ENCODE results near the gene GRK2.

The GRK2 gene

GRCh38 chr11:67239783-67240575 lies 26.3 kb upstream of the GRK2 start:
- peak overlapping the region; percentile 65 to 79 for H3K4me3 ChIP-seq (ENCODE audit: low read length in 2 of 2)
- H3K4ac ChIP-seq (ENCODE audit: low read length): no peak overlapping the region
- no peak overlapping the region for H2BK15ac ChIP-seq (ENCODE audit: low read length)
- WGBS, 2 donors (ENCODE audit: extremely low coverage in 2 of 2, insufficient read length in 2 of 2, insufficient replicate concordance in 1 of 2): no CpG with 5 or more reads among the region's 31 CpGs
- no peak overlapping the region for H4K91ac ChIP-seq (ENCODE audit: low read depth, low read length, poor library complexity)
- H3K23ac ChIP-seq (ENCODE audit: low read depth, low read length, poor library complexity): peak overlapping the region; percentile 92
- peak overlapping the region; percentile 73 for H2AFZ ChIP-seq (ENCODE audit: low read length)
- no peak overlapping the region for H4K8ac ChIP-seq (ENCODE audit: low read depth, low read length)
- H3K4me1 ChIP-seq (ENCODE audit: control insufficient read depth in 2 of 2, insufficient read depth in 1 of 2, low read depth in 1 of 2, low read length in 2 of 2): peaks cover 13 to 18% of the 10 kb centered on the region in 2 donors
- no peaks in the 10 kb centered on the region for H3K9me3 ChIP-seq (replicated peaks in 1 of 2; ENCODE audit: control insufficient read depth in 2 of 2, insufficient read depth in 1 of 2, low read depth in 1 of 2, low read length in 2 of 2)
- no peak overlapping the region for H2BK120ac ChIP-seq (ENCODE audit: low read depth, low read length)
- no peak overlapping the region for H2BK12ac ChIP-seq (ENCODE audit: low read length)
- peak overlapping the region; percentile 63 for H2AK5ac ChIP-seq (ENCODE audit: low read depth, low read length)
- DNase-seq (ENCODE audit: low spot score): peak; percentile 96
- peak overlapping the region; percentile 89 for H3K18ac ChIP-seq (ENCODE audit: low read length)
- no peak overlapping the region for H3K14ac ChIP-seq (ENCODE audit: low read length)
- H3K9ac ChIP-seq (ENCODE audit: low read depth, low read length, poor library complexity): peak overlapping the region; percentile 75
- H2BK5ac ChIP-seq (ENCODE audit: low read length): no peak overlapping the region
- H3K27me3 ChIP-seq (ENCODE audit: control insufficient read depth in 3 of 3, insufficient read depth in 3 of 3, low read depth in 1 of 3, low read length in 3 of 3): no peaks in the 10 kb centered on the region
- H3K79me1 ChIP-seq (ENCODE audit: low read depth, low read length): no peaks in the 10 kb centered on the region
- peaks cover 9 to 33% of the 10 kb centered on the region in 2 donors for H3K36me3 ChIP-seq (replicated peaks in 1 of 2; ENCODE audit: control insufficient read depth in 2 of 2, insufficient read depth in 2 of 2, low read length in 2 of 2)
- peak overlapping the region; percentile 87 for H3K27ac ChIP-seq (replicated peaks; ENCODE audit: low read length)
- H3K4me2 ChIP-seq (ENCODE audit: insufficient read depth, low read length, poor library complexity, severe bottlenecking): peak overlapping the region; percentile 66

- Histone ChIP-seq H2BK15ac (ENCODE audit: low read length) (no peak overlapping the region), H3K4me3 (ENCODE audit: low read length in 2 of 2) (peak overlapping the region; percentile 65 to 79), H3K4me2 (ENCODE audit: insufficient read depth, low read length, poor library complexity, severe bottlenecking) (peak overlapping the region; percentile 66), H2BK5ac (ENCODE audit: low read length) (no peak overlapping the region), H4K91ac (ENCODE audit: low read depth, low read length, poor library complexity) (no peak overlapping the region), H3K4ac (ENCODE audit: low read length) (no peak overlapping the region), H2BK120ac (ENCODE audit: low read depth, low read length) (no peak overlapping the region), H3K9me3 (replicated peaks in 1 of 2; ENCODE audit: control insufficient read depth in 2 of 2, insufficient read depth in 1 of 2, low read depth in 1 of 2, low read length in 2 of 2) (no peaks in the 10 kb centered on the region), H4K8ac (ENCODE audit: low read depth, low read length) (no peak overlapping the region), H3K18ac (ENCODE audit: low read length) (peak overlapping the region; percentile 89), H3K14ac (ENCODE audit: low read length) (no peak overlapping the region), H3K9ac (ENCODE audit: low read depth, low read length, poor library complexity) (peak overlapping the region; percentile 75), H2AK5ac (ENCODE audit: low read depth, low read length) (no peak overlapping the region), H2AFZ (ENCODE audit: low read length) (peak overlapping the region; percentile 63), H3K27ac (replicated peaks; ENCODE audit: low read length) (peak overlapping the region; percentile 87), H2BK12ac (ENCODE audit: low read length) (no peak overlapping the region), H3K27me3 (ENCODE audit: control insufficient read depth in 3 of 3, insufficient read depth in 3 of 3, low read depth in 1 of 3, low read length in 3 of 3) (no peaks in the 10 kb centered on the region), H3K4me1 (ENCODE audit: control insufficient read depth in 2 of 2, insufficient read depth in 1 of 2, low read depth in 1 of 2, low read length in 2 of 2) (peaks cover 13 to 18% of the 10 kb centered on the region in 2 donors), H3K79me1 (ENCODE audit: low read depth, low read length) (no peaks in the 10 kb centered on the region), H3K23ac (ENCODE audit: low read depth, low read length, poor library complexity) (no peak overlapping the region), H3K36me3 (replicated peaks in 1 of 2; ENCODE audit: control insufficient read depth in 2 of 2, insufficient read depth in 2 of 2, low read length in 2 of 2) (peaks cover 15 to 39% of the 10 kb centered on the region in 2 donors)
- DNase-seq (ENCODE audit: low spot score): no peak
- WGBS, 2 donors (ENCODE audit: extremely low coverage in 2 of 2, insufficient read length in 2 of 2, insufficient replicate concordance in 1 of 2): no CpG with 5 or more reads among the region's 16 CpGs
Observed at GRCh38 chr11:67240576-67241389, 25.5 kb upstream of the GRK2 start.

GRCh38 chr11:67242548-67242947 lies 23.7 kb upstream of the GRK2 start:
- Histone ChIP-seq H3K9me3 (replicated peaks in 1 of 2; ENCODE audit: control insufficient read depth in 2 of 2, insufficient read depth in 1 of 2, low read depth in 1 of 2, low read length in 2 of 2) (no peaks in the 10 kb centered on the region), H3K27me3 (ENCODE audit: control insufficient read depth in 3 of 3, insufficient read depth in 3 of 3, low read depth in 1 of 3, low read length in 3 of 3) (no peaks in the 10 kb centered on the region), H3K4me1 (ENCODE audit: control insufficient read depth in 2 of 2, insufficient read depth in 1 of 2, low read depth in 1 of 2, low read length in 2 of 2) (peaks cover 13 to 18% of the 10 kb centered on the region in 2 donors), H3K4me2 (ENCODE audit: insufficient read depth, low read length, poor library complexity, severe bottlenecking) (no peak overlapping the region), H3K79me1 (ENCODE audit: low read depth, low read length) (no peaks in the 10 kb centered on the region), H2BK15ac (ENCODE audit: low read length) (no peak overlapping the region), H3K14ac (ENCODE audit: low read length) (no peak overlapping the region), H3K4ac (ENCODE audit: low read length) (no peak overlapping the region), H3K18ac (ENCODE audit: low read length) (no peak overlapping the region), H3K23ac (ENCODE audit: low read depth, low read length, poor library complexity) (no peak overlapping the region), H2BK5ac (ENCODE audit: low read length) (no peak overlapping the region), H3K9ac (ENCODE audit: low read depth, low read length, poor library complexity) (no peak overlapping the region), H4K91ac (ENCODE audit: low read depth, low read length, poor library complexity) (no peak overlapping the region), H2AFZ (ENCODE audit: low read length) (no peak overlapping the region), H3K27ac (replicated peaks; ENCODE audit: low read length) (no peak overlapping the region), H3K4me3 (ENCODE audit: low read length in 2 of 2) (no peak overlapping the region), H2BK12ac (ENCODE audit: low read length) (no peak overlapping the region), H3K36me3 (replicated peaks in 1 of 2; ENCODE audit: control insufficient read depth in 2 of 2, insufficient read depth in 2 of 2, low read length in 2 of 2) (peaks cover 27 to 55% of the 10 kb centered on the region in 2 donors), H2AK5ac (ENCODE audit: low read depth, low read length) (no peak overlapping the region), H4K8ac (ENCODE audit: low read depth, low read length) (no peak overlapping the region), H2BK120ac (ENCODE audit: low read depth, low read length) (no peak overlapping the region)
- WGBS, 2 donors (ENCODE audit: extremely low coverage in 2 of 2, insufficient read length in 2 of 2, insufficient replicate concordance in 1 of 2): no CpG with 5 or more reads among the region's 1 CpG
- DNase-seq (ENCODE audit: low spot score): no peak

GRCh38 chr11:67243051-67243450 lies 23.2 kb upstream of the GRK2 start:
- H2AFZ ChIP-seq (ENCODE audit: low read length): no peak overlapping the region
- peaks cover 30 to 60% of the 10 kb centered on the region in 2 donors for H3K36me3 ChIP-seq (replicated peaks in 1 of 2; ENCODE audit: control insufficient read depth in 2 of 2, insufficient read depth in 2 of 2, low read length in 2 of 2)
- H3K4me3 ChIP-seq (ENCODE audit: low read length in 2 of 2): no peak overlapping the region

More at GRCh38 chr11:67243051-67243450, 23.2 kb upstream of the GRK2 start:
- Histone ChIP-seq H3K18ac (ENCODE audit: low read length) (no peak overlapping the region), H3K79me1 (ENCODE audit: low read depth, low read length) (no peaks in the 10 kb centered on the region), H4K91ac (ENCODE audit: low read depth, low read length, poor library complexity) (no peak overlapping the region), H3K9ac (ENCODE audit: low read depth, low read length, poor library complexity) (no peak overlapping the region), H2BK5ac (ENCODE audit: low read length) (no peak overlapping the region), H2BK120ac (ENCODE audit: low read depth, low read length) (no peak overlapping the region), H3K14ac (ENCODE audit: low read length) (no peak overlapping the region), H4K8ac (ENCODE audit: low read depth, low read length) (no peak overlapping the region), H2BK15ac (ENCODE audit: low read length) (no peak overlapping the region), H2AK5ac (ENCODE audit: low read depth, low read length) (no peak overlapping the region), H3K4me2 (ENCODE audit: insufficient read depth, low read length, poor library complexity, severe bottlenecking) (no peak overlapping the region), H3K23ac (ENCODE audit: low read depth, low read length, poor library complexity) (no peak overlapping the region), H3K27ac (replicated peaks; ENCODE audit: low read length) (no peak overlapping the region), H3K4ac (ENCODE audit: low read length) (no peak overlapping the region), H3K27me3 (ENCODE audit: control insufficient read depth in 3 of 3, insufficient read depth in 3 of 3, low read depth in 1 of 3, low read length in 3 of 3) (no peaks in the 10 kb centered on the region), H2BK12ac (ENCODE audit: low read length) (no peak overlapping the region), H3K4me1 (ENCODE audit: control insufficient read depth in 2 of 2, insufficient read depth in 1 of 2, low read depth in 1 of 2, low read length in 2 of 2) (peaks cover 13 to 18% of the 10 kb centered on the region in 2 donors), H3K9me3 (replicated peaks in 1 of 2; ENCODE audit: control insufficient read depth in 2 of 2, insufficient read depth in 1 of 2, low read depth in 1 of 2, low read length in 2 of 2) (no peaks in the 10 kb centered on the region)
- DNase-seq (ENCODE audit: low spot score): no peak
- no CpG with 5 or more reads among the region's 2 CpGs for WGBS, 2 donors (ENCODE audit: extremely low coverage in 2 of 2, insufficient read length in 2 of 2, insufficient replicate concordance in 1 of 2)
